PFSK-1 (cell line): ENCODE data around the gene ZNF419.

Experiments
- POLR2AphosphoS5 ChIP-seq: IDR thresholded peaks from 2 replicates; pipeline ENCODE4 v1.6.1; 2012; ENCODE audit warnings: low read depth, mild to moderate bottlenecking, control low read depth, low read length, moderate library complexity
- REST ChIP-seq, 2 experiments: IDR thresholded peaks; 2 replicates each; pipeline versions ENCODE4 v1.6.1 to v1.8.0; 2011 to 2012; ENCODE audit warnings: low read depth in 2 of 2, low read length in 2 of 2, control low read depth in 1 of 2, inconsistent platforms in 1 of 2, mild to moderate bottlenecking in 1 of 2, moderate library complexity in 1 of 2; ENCODE audit not compliant: insufficient read depth in 1 of 2
- SIN3A ChIP-seq: IDR thresholded peaks from 2 replicates; pipeline ENCODE4 v1.6.1; 2012; ENCODE audit warnings: mild to moderate bottlenecking, low read length, moderate library complexity, borderline replicate concordance; ENCODE audit not compliant: insufficient read depth
- TAF1 ChIP-seq: IDR thresholded peaks from 2 replicates; pipeline ENCODE4 v1.6.1; 2012; ENCODE audit warnings: low read length, control low read depth, borderline replicate concordance; ENCODE audit not compliant: insufficient read depth

DNA sequence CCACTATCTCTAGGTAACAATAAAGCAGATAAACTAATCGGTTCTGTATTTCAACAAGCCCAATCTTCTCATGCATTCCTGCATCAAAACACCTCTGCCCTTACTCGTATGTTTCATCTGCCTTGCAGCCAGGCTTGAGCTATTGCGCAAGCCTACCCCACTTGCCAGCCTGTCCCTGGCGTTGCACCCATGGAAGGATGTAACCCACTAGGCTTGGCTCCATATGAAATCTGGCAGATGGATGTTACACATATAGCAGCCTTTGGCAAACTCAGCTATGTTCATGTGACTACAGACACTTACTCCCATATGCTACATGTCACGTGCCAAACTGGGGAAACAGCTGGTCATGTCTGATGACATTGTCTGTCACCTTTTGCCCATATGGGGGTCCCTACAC is 27.7 kb downstream of the ZNF419 start:
- TF ChIP-seq SIN3A (no peak), REST (IDR thresholded peaks at IDR 0.05; ENCODE audit: insufficient read depth in 1 of 2, low read depth in 2 of 2, low read length in 2 of 2) (no peak), POLR2AphosphoS5 (no peak), TAF1 (no peak)
